NCI-H187 treated with DMSO at 0.1 percent for 48 hours (cell line): ENCODE data around the gene DDR2.

Source experiments
- DNase-seq: peaks from one replicate; lab custom pipeline; 2025; lab: John Stamatoyannopoulos, UW

The DDR2 gene

DNA sequence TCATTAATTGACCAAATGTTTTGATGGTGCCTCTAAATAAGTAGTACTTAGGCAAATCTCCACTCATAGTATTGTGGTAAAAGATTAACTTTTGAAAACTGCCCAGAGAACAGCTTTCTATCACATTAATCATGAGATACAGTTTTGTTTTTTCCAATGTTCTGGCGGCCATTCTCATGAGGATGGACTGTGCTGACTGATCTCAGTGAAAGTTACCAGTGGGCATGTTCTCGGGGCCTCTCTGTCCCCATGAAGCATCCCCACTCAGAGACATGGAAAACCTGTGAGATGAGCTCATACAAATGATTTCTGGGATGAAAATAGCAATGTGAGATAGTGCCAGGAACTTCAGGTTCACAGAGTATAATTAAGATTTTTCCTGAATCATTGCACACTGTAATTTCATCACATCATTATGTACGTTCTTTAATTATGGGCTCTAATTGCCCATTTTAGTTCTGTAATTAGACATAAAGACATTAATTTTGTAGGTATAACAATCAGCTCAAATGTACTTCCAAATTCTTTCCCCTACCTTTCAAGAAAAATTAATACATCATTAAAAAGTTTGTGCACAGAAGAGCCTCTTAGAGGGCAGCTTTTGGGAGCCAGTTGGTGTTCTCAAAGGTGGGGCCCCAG lies 40.5 kb downstream of the DDR2 start:
- DNase-seq, result no peak

DNA sequence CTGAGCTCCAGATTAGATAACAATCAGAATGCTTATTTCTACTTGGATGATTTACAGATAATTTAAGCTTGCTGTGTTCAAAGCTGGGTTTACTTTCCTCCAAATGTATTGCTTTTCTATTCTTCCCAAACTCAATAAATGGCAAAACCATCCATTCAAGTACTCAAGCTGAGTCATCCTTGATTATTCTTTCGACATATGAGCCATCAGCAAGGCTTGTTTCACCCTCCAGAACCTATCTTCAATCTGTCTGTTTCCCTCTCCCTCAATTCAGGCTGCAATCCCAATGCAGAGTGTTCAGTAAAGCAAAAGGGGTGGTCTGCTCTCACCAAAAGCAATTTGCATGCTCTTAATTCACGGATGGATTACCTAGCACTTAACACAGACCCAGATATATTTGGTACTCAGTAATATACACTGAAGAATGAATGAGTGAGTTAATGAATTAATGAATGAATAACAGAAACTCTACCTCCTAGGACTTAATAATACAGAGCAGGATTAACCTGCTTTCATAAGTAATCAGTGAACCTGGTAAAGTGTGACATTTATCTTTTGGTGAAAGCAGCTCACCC lies 41.9 kb downstream of the DDR2 start:
- no peak for DNase-seq

GRCh38 chr1:162676087-162676486 lies 43.8 kb downstream of the DDR2 start:
- DNase-seq, result no peak

DNA sequence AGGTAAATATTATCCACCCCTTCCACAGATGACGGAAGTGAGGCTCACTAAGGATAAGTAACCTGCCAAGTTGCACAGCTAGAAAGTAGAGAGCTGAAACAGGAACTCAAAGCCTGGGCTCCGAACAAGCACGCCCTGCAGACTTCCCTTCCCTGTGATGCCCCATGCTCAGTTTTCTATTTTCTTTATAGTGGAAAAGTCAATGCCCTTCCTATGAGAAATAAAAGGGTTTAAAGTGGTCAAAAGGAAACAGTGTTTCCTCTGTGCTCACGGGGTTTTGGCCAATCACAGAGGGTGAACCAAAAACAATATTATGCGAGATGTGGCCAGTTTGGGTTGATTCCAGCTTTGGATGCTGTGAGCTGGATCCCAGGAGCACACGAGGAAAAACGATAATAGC lies 44.5 kb downstream of the DDR2 start:
- no peak for DNase-seq

DNA sequence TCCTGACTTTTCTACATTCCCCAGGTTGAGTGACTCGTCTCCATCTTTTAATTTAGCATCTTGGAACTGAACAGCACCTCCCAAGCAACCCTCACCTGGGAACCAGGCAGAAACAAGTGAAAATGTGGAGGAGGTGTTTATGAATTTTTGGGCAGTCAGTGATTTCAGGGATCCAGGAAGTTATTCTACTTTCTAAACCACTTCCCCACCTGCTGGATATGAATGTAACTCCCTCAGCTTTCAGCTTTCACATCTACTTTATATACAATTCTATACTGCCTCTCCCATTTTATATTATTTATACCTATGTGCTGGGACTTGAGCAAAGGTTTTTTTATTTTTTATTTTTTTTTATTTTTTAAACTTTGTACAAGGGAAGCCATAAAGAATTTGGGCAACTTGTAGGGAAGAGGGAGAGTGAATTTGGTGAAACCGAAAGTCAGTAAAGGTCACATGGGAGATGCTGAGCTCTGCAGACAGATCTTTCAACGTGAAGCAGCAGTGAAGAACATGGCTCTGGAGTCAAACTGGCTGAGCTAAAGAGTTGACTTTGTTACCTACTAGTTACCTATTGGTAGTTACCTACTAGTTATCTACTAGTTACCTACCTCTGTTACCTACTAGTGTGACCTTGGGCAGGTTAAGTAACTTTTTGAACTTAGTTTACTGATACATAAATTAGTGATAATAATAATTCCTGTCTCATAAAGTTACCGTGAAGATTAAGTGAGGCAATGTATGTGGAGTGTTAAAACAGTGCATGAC lies 45.5 kb downstream of the DDR2 start:
- DNase-seq, result no peak

DNA sequence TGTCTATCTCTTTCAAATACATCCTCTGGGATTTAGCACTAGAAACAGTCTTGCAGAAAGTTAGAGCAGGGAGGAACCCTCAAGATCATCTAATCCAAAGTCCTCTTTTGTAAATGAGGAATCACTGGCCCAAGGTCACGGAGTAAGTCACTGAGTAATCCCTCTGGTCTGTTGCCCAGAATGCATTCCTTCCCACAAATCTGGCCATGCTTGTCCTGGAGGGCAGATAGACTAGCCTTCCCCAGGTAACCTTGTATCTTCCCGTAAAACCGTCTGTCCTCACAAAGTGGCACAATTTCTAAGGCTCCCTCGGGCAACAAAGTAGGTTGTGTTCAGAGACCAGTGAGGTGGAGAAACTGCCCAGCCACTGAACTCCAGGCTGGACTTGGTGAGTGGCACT lies 46.2 kb downstream of the DDR2 start:
- DNase-seq, result no peak

DNA sequence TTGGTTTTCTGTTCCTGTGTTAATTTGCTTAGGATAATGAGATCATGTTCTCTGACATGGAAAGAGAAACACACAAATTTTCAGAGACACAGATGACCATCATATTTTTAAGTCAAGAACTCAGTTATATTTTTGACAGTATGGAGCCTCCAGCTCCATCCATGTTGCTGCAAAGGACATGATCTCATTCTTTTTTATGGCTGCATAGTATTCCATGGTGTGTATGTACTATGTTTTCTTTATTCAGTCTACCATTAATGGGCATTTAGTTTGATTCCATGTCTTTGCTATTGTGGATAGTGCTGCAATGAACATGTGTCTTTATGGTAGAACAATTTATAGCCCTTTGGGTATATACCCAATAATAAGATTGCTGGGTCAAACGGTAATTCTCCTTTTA lies 47.0 kb downstream of the DDR2 start:
- no peak for DNase-seq

GRCh38 chr1:162680419-162681121 lies 48.3 kb downstream of the DDR2 start:
- DNase-seq, result no peak

- DNase-seq, result no peak
Observed at GRCh38 chr1:162681122-162681436, 48.8 kb downstream of the DDR2 start.

DNA sequence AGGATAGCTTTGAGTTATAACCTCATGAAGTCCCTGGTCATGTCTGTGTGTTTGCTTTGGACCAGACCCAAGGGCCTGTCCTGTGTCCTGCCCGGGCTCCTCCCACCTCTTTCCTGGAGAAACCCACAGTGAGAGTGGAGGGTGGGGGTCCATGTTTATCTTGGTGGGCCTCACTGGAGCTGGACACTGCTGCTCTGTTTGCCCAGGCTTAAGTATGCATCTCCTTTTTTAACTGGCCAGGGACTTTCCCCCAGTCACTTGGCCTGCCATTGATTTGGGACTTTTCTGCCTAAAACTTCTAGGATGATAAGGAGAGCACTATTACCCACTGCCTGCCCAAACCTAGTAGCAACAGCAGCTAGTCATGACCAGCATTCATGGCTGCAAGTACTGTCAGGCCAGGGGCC lies 49.8 kb downstream of the DDR2 start:
- DNase-seq, result no peak

DNA sequence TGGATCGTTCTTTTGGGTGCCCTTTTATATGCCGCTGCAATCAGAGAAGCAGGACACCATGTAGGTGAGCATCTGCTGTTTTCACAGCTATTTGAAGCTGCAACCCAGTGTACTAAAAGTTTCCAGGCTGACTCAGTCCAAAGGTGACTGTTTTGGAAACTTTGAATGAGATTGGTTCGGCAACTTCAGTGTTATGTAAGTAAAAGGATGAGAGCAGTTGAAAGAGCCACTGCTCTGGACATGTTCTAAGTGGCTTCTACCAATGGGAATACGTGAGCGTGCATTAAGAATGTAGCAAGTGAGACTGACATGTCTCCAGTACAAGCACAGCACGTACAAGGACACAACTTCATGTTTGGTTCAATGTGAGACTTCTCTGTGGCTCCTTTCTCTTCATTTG lies 55.6 kb downstream of the DDR2 start:
- DNase-seq, result no peak

DNA sequence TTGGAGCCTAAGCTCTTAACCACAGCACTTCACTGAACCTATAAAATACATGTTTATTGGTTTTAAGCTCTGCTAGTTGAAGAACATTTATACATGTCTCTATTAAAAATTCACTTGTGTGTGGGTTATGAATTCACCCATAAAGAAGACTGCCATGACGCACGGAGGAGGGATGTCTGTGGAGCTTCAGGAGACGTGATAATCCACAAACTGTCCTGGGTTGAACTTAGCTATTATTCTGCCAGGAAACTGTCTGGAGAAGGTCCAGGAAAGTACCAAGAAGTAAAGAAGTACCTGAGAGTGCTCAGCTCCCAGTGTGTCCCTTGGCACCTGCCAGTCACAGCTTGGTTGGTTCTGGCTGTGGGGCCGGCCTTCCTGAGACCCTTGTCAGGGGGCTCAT lies 56.3 kb downstream of the DDR2 start:
- no peak for DNase-seq

- no peak for DNase-seq
Observed at GRCh38 chr1:162688931-162689330, 56.7 kb downstream of the DDR2 start.

DNA sequence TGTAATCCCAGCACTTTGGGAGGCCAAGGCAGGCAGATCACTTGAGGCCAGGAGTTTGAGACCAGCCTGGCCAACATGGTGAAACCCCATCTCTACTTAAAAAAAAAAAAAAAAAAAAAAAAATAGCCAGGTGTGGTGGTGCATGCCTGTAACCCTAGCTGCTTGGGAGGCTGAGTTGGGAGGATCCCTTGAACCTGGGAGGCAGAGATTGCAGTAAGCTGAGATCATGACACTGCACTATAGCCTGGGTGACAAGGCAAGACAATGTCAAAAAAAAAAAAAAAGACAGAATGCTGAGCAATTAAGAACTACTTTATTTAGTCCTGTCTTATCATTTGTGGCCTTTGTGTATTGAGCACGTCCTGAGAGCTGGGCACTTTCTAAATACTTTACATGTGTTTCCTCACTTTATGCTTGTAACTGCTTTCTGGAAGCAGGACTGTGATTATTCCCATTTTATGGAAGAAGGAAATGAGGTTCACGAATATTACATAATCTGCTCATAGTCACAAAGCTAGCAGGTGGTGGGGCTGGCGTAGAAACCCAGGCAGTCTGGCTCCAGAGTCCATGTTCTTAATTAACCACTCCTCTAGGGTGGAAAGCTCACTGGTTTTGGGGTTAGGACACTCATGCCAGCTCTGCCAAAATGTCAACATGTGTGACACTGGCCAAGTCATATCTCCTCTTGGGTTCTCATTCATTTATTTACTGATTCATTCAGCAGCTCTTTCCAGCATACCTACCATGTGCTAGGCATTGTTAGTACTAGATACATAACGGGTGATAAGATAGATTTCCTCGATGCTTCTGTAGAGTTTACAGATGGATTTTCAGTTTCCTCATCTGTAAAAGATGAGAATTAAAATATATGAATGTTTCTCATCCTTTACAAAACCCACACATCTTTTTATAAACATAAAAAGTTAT lies 57.7 kb downstream of the DDR2 start:
- no peak for DNase-seq

DNA sequence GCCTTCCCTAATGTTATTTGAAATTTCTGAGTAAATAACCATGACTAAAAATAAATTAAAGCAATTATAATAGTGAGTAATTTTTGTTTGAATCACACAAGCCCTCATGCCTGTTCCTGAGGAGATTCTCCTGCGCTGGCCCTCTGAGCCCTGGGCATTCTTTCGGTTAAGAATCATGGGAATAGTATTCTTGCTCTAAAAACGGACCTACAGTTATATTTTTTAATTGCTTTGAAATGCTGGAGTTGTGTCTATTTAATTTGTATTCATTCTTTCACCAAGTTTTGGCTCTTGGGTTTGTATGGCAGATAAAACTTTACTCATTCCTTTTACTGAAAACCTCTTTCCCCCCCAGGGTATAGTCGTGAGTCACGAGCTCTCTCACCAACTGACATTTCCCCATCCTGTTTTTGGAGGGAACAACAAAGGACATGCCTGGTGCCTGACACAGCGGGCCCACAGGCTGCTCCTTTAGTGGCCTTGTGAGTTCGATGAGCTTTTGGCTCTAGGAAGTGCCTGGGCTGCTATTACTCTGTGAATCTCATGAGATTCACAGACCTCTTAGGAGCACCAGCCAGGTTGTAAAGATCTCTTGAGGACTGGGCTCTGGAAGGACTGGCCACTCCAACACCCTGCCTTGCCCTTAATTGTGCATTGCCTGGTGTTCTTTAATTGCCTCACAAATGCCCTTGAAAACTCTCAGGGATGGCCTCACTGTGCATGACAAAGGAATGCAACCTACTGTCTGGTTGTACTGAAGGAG lies 58.6 kb downstream of the DDR2 start:
- DNase-seq, result no peak

GRCh38 chr1:162691999-162692575 lies 59.8 kb downstream of the DDR2 start:
- DNase-seq, result no peak

- no peak for DNase-seq
Observed at GRCh38 chr1:162694911-162695310, 62.6 kb downstream of the DDR2 start.

DNA sequence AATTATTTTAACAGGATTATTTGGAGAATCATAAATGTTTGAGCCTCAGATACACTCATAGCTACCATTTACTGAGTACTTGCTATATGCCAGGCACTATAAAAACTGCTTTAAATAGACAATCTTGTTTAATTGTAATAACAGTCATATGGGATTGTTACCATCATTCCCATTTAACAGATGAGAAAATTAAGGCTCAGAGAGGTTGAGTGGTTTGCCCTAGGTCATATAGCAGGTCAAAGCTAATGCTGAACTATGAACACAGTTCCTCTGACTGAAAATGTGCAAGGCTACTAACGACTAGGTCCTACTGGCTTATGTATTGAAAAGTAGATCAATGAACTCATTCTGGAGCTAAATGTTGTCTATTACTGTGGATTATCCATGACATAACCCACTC lies 63.4 kb downstream of the DDR2 start:
- no peak for DNase-seq

GRCh38 chr1:162696286-162696862 lies 64.1 kb downstream of the DDR2 start:
- DNase-seq, result peak; percentile 89

GRCh38 chr1:162697140-162697895 lies 65.1 kb downstream of the DDR2 start:
- DNase-seq, result no peak
